HCEC 1CT (cell line): ENCODE data around the gene SAMM50.
"Not testable (repeated sequence)": the region's sequence is repeated elsewhere in the genome, so short reads cannot be mapped to it uniquely, and the experiment has no call there.

Experiments
- DNase-seq: peaks from one replicate; pipeline ENCODE4 v3.0.0-alpha.2; 2017

SAMM50 gene

GRCh38 chr22:44004104-44004460, 48.8 kb downstream of the SAMM50 start:
- no peak for DNase-seq

GRCh38 chr22:44005524-44005923, 50.3 kb downstream of the SAMM50 start:
- no peak for DNase-seq

DNA sequence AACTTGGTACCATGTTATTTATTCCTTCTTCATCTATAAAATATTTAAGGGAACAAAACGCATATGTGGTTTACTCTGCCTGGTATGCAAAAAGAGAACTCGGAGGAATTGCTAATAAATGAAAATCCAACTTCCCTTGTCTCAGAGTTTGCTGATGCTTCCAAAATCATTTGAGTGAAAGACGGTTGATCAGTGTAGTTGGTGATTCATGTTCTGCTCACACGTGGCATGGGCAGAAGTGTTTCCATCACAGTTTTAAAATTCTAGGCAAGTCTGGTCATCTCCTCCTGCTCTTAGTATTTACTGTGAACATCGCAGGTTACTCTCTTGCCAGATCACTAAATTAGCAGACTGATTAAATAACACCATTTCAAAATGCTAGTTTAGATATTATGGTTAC, 56.9 kb downstream of the SAMM50 start:
- DNase-seq: no peak

GRCh38 chr22:44012591-44012990, 57.3 kb downstream of the SAMM50 start:
- DNase-seq: no peak

DNA sequence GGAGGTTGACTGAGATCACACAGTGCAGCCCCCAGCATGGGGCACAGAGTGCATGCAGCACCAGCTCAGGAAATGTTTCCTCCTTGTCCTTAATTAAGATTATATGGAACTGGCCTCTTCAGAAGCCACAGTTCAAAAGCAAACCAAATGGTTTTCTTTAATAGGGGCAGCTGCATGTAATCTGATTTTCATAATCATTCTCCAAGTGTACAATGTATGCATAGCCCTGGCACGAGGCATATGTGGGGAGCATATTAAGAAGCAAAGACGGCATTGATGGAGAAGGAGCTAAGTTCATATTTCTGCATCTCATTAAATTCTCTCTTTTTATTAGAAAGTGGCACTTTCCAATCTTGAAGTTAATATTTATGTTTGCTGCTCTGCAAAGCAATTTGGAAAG, 59.0 kb downstream of the SAMM50 start:
- DNase-seq: no peak

DNA sequence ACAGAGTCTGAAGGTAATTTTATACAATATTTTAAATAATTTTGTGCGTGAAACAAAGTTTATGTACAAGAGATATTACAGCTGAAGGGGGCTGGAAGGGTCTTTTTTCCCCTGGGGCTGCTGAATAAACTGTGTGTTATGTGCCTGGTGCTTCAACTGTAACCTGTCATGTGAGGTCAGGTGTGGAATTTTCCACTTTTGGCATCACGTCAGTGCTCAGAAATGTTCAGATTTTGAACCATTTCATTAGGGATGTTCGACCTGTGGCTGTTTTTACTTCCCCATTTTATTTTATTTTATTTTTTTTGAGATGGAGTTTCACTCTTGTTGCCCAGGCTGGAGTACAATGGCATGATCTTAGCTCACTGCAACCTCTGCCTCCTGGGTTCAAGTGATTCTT, 61.3 kb downstream of the SAMM50 start:
- DNase-seq: not testable (repeated sequence)

DNA sequence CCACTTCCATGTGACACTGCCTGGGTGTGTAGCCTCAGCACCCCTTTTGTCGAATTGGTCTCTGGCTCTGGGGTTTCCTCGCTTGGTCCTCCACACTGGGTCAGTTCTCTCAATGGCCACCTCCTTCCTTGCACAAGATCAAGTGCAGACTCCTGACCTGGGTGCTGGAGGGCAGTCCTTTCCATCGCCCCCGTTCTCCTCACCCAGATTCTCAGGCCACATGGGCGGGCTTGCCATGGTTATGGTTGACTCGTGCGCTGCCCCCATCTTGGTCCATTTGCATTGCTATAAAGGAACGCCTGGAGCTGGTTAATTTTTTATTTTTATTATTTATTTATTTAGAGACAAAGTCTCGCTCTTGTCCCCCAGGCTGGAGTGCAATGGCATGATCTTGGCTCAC, 63.4 kb downstream of the SAMM50 start:
- DNase-seq: no peak

DNA sequence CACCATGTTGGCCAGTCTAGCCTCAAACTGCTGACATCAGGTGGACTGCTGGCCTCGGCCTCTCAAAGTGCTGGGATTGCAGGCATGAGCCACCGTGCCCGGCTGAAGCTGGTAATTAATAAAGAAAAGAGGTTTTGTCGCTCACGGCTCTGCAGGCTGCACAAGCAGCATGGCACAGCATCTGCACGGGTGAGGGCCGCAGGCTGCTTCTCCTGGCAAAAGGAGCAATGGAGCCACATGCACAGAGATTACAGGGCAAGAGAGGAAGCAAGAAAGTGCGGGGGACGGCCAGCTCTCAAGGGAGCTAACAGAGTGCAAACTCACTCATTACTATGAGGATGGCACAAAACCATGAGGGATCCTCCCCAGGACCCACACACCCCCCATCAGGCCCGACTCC, 64.2 kb downstream of the SAMM50 start:
- no peak for DNase-seq

DNA sequence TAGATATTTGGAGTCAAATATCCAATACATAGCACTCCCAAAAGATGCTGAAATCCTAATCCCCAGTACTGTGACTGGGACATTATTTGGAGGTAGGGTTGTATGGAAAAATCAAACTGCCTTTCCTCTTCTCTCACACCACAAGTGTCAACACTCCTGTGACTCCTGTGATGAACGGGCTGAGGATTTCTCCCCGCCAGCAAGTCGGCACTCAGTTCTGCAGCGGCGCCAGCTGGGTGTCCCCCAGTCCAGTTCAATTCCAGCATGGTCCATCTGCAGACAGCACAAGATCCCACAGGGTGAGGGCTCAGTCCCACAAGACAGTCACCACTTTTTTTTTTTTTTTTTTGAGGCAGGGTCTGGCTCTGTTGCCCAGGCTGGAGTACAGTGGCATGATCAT, 64.6 kb downstream of the SAMM50 start:
- no peak for DNase-seq

DNA sequence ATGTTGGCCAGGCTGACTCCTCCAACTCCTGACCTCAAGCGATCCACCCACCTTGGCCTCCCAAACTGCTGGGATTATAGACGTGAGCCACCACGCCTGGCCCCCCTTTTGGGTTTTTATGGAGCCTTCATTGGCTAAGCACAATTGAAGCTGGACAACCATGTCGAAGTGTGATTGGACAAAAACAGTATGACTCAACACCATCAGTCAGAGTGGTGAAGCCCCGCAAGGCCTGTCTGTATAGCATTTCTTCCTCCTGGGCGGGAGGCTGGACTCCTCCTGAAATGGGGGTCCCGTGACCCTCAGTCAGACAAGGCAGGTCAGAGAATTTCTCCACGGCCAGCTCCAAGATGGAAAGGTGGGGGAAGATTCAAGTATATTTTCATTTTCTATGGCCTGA, 65.7 kb downstream of the SAMM50 start:
- DNase-seq: no peak

- peak; percentile 27 for DNase-seq
Measured at GRCh38 chr22:44023404-44024287, 68.4 kb downstream of the SAMM50 start.

- DNase-seq: no peak
Measured at GRCh38 chr22:44024288-44024921, 69.2 kb downstream of the SAMM50 start, which contains the start of gene PARVB. PARVB (plus strand) TSS chr22:44024302; CDS start chr22:44024340, 38 bp downstream.

- DNase-seq: no peak
Measured at GRCh38 chr22:44025171-44026065, 70.2 kb downstream of the SAMM50 start.

DNA sequence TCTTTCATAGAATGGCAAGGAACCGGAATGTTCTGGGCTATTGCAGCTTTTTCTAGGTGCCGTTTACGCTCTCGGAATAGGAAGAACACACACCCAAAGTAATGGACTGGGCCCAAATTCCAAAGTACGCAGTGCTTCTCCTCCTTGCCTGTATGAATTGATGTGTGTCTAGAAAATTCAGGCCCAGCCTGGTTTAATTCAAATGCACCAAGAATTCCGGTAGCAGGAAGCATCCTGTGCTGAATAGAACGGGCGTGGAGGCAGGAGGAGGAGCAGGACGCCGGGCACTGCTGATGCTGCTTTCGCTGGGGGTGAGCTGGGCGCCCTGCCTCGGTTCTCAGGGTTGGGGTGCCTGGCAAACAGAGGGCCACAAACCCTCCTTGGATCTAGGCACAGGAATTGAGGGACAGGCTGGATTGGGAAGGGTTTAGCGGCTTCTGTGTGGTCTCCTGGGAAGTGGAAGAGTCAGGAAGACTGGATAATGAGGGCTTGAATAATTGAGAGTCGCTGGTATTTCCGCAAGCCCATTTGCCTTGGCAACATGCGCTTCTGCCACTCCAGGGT, 70.9 kb downstream of the SAMM50 start:
- DNase-seq: no peak

DNA sequence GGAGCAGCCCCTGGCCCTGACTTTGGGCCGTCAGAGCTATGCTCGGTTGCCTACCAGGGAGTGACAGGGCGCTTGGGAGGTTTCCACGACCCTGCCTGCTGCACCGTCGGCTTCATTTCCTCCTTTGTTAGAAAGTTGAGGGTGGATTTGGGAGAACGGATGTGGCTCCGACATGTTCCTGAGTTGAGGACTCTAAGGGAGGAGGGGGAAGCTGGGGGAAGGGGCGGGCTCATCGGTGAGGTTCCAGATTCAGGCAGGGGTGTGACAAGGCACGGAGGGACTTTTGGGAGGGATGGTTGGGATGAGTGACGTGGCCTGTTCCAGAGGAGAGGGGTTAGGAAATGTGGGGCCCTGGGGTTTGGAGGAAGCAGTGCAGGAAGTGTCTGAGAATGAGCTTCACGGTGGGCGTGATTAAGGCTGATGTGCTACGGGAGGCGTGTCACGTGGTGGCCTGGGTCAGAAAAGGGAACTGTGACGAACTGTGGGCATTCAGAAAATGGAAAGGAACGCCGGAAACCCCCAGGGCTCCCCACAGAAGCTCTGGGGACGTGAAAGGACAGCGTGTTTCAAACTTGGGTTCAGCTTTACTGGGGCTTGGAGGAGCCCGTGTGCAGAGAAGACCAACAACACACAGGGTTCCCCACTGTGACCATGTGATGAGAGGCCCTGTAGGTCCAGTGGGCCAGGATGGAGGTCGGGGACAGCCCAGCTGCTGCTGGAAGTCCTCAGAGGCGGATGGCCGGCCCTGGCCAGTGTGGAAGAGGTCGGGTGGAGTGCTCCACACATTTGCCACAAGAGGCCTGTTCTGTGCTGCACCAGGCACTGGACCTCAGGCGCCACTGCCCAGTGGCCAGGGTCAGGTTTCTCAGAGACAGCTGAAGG, 71.6 kb downstream of the SAMM50 start:
- no peak for DNase-seq

DNA sequence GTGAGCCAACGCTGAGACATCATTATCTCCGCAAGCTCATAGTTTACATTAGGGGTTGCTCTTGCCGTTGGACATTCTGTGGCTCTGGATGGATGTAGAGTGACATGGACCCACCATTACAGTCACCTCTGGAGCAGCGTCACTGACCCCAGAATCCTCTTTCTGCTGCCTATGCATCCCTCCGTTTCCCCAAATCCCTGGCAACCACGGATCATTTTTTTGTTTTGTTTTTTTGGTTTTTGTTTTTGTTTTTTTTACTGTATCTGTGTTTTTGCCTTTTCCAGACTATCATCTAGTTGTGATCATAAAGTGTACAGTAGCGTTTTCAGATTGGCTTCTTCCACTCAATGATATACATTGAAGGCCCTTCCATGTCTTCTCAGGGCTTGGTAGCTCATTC, 72.8 kb downstream of the SAMM50 start:
- no peak for DNase-seq

DNA sequence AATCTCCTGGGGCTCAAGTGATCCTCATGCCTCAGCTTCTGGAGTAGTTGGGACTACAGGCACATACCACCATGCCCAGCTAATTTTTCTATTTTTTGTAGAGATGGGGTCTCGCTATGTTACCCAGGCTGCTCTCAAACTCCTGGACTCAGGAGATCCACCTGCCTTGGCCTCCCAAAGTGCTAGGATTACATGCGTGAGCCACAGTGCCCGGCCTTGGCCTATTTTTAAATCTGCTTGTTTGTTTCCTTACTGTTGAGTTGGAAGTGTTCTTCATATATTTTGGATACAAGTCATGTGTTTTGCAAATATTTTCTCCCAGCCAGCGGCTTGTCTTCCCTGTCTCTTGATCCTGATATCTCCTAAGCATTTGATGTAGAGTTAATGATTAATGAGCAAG, 73.8 kb downstream of the SAMM50 start:
- DNase-seq: no peak

DNA sequence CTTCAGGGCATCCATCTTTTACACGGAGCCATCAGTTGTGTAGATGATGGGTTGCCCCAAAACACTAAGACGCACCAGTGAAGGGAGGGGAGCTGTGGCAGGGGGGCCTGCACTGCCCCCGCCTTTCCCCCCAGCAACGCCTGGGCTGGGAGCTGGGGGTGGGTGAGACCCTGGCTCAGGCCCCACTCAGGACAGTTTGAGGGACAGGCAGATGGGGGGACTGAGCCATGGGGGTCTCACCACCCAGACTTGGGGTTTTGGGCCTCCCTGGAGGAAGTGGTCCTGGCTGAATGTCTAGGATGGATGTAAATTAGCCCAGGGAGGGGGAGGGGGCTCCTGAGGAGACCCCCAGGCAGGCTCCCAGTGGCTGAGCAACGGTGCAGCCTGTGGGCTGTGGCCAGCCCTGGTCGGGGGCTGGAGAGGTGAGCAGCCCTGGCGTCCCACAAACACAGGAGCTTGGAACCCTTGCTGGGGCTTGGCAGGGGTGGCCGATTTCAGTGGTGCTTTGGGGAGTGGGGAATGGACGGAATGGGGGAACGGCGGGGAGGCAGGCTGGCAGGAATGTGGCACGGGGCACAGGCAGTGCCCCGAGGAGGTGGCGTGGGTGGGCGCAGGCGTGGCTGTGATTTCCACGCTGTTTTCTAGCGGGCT, 74.9 kb downstream of the SAMM50 start:
- no peak for DNase-seq

DNA sequence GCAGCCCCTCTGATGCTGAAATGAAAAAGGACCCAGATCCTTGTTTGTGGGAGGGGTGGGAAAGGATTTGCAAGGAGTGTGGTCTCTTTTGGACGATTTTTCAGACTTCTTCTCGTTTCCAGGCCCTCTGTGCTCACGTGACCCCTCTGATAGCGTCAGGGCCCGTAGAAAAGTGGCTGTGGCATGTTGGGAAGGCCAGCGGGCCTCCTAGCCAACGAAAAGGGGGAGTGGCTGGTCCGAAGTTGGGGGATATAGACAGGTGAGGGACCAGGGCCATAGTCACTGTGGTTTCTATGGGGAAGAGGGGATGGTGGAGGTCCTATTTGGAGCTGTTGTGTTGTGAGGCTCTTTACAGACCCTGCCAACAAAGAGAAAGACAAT, 75.5 kb downstream of the SAMM50 start:
- DNase-seq: no peak

GRCh38 chr22:44031158-44031952, 76.1 kb downstream of the SAMM50 start:
- DNase-seq: no peak
